GM12878 (cell line): ENCODE results near the gene PIP4K2A. TPM values are rescaled to one million over a fixed set of nuclear protein-coding genes. Genes with fewer than 3 reads are reported as not detected.

Source experiments
- ATAC-seq: fragments of 200-7000 bp; cut with Tn5 transposase; 3 replicates; pipeline ENCODE4 v1.9.1; 2020; ENCODE audit warnings: mild to moderate bottlenecking, moderate library complexity
- BruUV-seq: library from RNA; stranded (reverse); fragments of 400-500 nt; replicated peaks from 2 replicates; lab custom pipeline; 2021; lab: Mats Ljungman, UMichigan
- CTCF ChIA-PET: fragments of 300-600 bp; sonication (Branson Sonifier 250); formaldehyde crosslinking; extraction: SDS; loops from one replicate; lab custom pipeline; 2021; ENCODE audit warnings: inconsistent platforms; lab: Yijun Ruan, JAX
- POLR2A ChIA-PET: fragments of 350-600 bp; formaldehyde crosslinking; extraction: SDS; loops from one replicate; lab custom pipeline; 2021; ENCODE audit warnings: inconsistent platforms; lab: Charles Lee
- RAD21 ChIA-PET: fragments of 300-600 bp; sonication (Branson Sonifier 250); formaldehyde crosslinking; loops from one replicate; lab custom pipeline; 2023; ENCODE audit warnings: antibody characterized with exemption; ENCODE audit not compliant: unreplicated experiment; lab: Charles Lee
- SMC1A ChIA-PET: fragments of 300-600 bp; sonication (Branson Sonifier 250); formaldehyde crosslinking; loops from one replicate; lab custom pipeline; 2023; ENCODE audit not compliant: unreplicated experiment, uncharacterized antibody; lab: Charles Lee
- DNase-seq: peaks from one replicate; pipeline ENCODE4 v3.0.0-alpha.2; 2011; ENCODE audit warnings: low read depth, low spot score
- FAIRE-seq: peaks from 3 replicates; lab custom pipeline; 2011; peaks lifted over from hg19 to GRCh38; lab: Jason Lieb, UNC
- H2AFZ ChIP-seq: 2 replicates; pipeline ENCODE4 v1.6.0; 2011; ENCODE audit warnings: low read depth, low read length, control low read depth; ENCODE audit not compliant: control insufficient read depth
- H3K27ac ChIP-seq: 2 replicates; pipeline ENCODE4 v1.5.1; 2011; ENCODE audit warnings: control low read depth; ENCODE audit not compliant: control insufficient read depth, insufficient read depth
- H3K27me3 ChIP-seq, 2 experiments: replicated peaks in 1 of 2; 2 replicates each; pipeline versions ENCODE4 v1.6.0 to v1.6.1; 2011; ENCODE audit warnings: low read length in 1 of 2; ENCODE audit not compliant: control insufficient read depth in 2 of 2, insufficient read depth in 2 of 2
- H3K36me3 ChIP-seq, 2 experiments: 2 replicates each; pipeline ENCODE4 v1.5.1; 2011; ENCODE audit warnings: low read length in 1 of 2; ENCODE audit not compliant: control insufficient read depth in 2 of 2, insufficient read depth in 2 of 2
- H3K4me1 ChIP-seq: 2 replicates; pipeline ENCODE4 v1.6.1; 2011; ENCODE audit warnings: mild to moderate bottlenecking, low read length, moderate library complexity, mixed read lengths; ENCODE audit not compliant: control insufficient read depth, insufficient read depth
- H3K4me2 ChIP-seq: 2 replicates; pipeline ENCODE4 v1.6.0; 2011; ENCODE audit warnings: control low read depth; ENCODE audit not compliant: control insufficient read depth, insufficient read depth
- H3K4me3 ChIP-seq: fragments of 200-600 bp; sonication (generic); 2 replicates; pipeline ENCODE4 v1.5.1; 2016
- H3K79me2 ChIP-seq: 2 replicates; pipeline ENCODE4 v1.6.0; 2011; ENCODE audit warnings: low read length; ENCODE audit not compliant: control insufficient read depth, insufficient read depth
- H3K9ac ChIP-seq: 2 replicates; pipeline ENCODE4 v1.8.0; 2011; ENCODE audit warnings: low read length, control low read depth, mixed read lengths; ENCODE audit not compliant: control insufficient read depth, insufficient read depth
- H3K9me3 ChIP-seq: replicated peaks from 3 replicates; pipeline ENCODE4 v1.5.1; 2011; ENCODE audit warnings: mild to moderate bottlenecking, low read length; ENCODE audit not compliant: control insufficient read depth, insufficient read depth
- H4K20me1 ChIP-seq: 2 replicates; pipeline ENCODE4 v1.6.0; 2011; ENCODE audit not compliant: control insufficient read depth, insufficient read depth
- ATF7 ChIP-seq: fragments of 450-650 bp; IDR thresholded peaks from 2 replicates; pipeline ENCODE4 v1.6.1; 2016; ENCODE audit warnings: low read depth, mild to moderate bottlenecking
- CTCF ChIP-seq, 3 experiments: IDR thresholded peaks in 2 of 3; conservative IDR thresholded peaks in 1 of 3; 2 replicates each; pipeline ENCODE4 v1.5.1; 2011; ENCODE audit warnings: low read depth in 3 of 3, low read length in 3 of 3, mild to moderate bottlenecking in 3 of 3, control low read depth in 2 of 3, moderate library complexity in 2 of 3, inconsistent platforms in 1 of 3, mixed read lengths in 1 of 3; ENCODE audit not compliant: control insufficient read depth in 2 of 3, insufficient read depth in 1 of 3; ENCODE audit errors: extremely low read depth in 1 of 3
- FOXM1 ChIP-seq: IDR thresholded peaks from 2 replicates; pipeline ENCODE4 v1.6.1; 2012; ENCODE audit warnings: low read depth, mild to moderate bottlenecking, inconsistent platforms, low read length, moderate library complexity
- IKZF2 ChIP-seq, 2 experiments: fragments of 450-650 bp; IDR thresholded peaks; 2 replicates each; pipeline ENCODE4 v1.6.1; 2017; ENCODE audit warnings: mild to moderate bottlenecking in 2 of 2, moderate library complexity in 2 of 2
- MLLT1 ChIP-seq: fragments of 450-650 bp; IDR thresholded peaks from 2 replicates; pipeline ENCODE4 v1.6.1; 2016; ENCODE audit warnings: mild to moderate bottlenecking
- MTA2 ChIP-seq: fragments of 450-650 bp; IDR thresholded peaks from 2 replicates; pipeline ENCODE4 v1.6.1; 2016; ENCODE audit warnings: low read depth, mild to moderate bottlenecking, moderate library complexity
- NFIC ChIP-seq: IDR thresholded peaks from 2 replicates; pipeline ENCODE4 v1.6.1; 2012; ENCODE audit warnings: low read depth, mild to moderate bottlenecking, inconsistent platforms, low read length, moderate library complexity
- RAD51 ChIP-seq: fragments of 450-650 bp; IDR thresholded peaks from 2 replicates; pipeline ENCODE4 v1.6.1; 2016; ENCODE audit warnings: moderate library complexity, mild to moderate bottlenecking, inconsistent platforms
- RUNX3 ChIP-seq: IDR thresholded peaks from 2 replicates; pipeline ENCODE4 v1.6.1; 2012; ENCODE audit warnings: low read length, inconsistent platforms
- TARDBP ChIP-seq: IDR thresholded peaks from 2 replicates; pipeline ENCODE4 v1.6.1; 2016; ENCODE audit warnings: borderline replicate concordance
- ZZZ3 ChIP-seq: IDR thresholded peaks from 2 replicates; pipeline ENCODE4 v1.6.1; 2011; ENCODE audit warnings: low read depth; ENCODE audit not compliant: control insufficient read depth, insufficient read length
- WGBS: methylation state at CpG from one replicate; pipeline ENCODE4 v1.1.6; 2016; ENCODE audit warnings: low lambda C conversion rate; ENCODE audit not compliant: insufficient replicate concordance, insufficient coverage; ENCODE audit errors: missing lambda C conversion rate; 5-methylcytosine and 5-hydroxymethylcytosine counted together
- in situ Hi-C: fragments of 300-500 bp; cut with MboI; formaldehyde crosslinking; loops from 9 replicates; pipeline ENCODE4 v1.14.3; 2018; ENCODE audit warnings: mixed read lengths
- intact Hi-C: fragments of 100-400 bp; cut with micrococcal nuclease; formaldehyde crosslinking; loops from one replicate; pipeline ENCODE4 v1.14.2; 2022; ENCODE audit not compliant: unreplicated experiment
- polyA plus RNA-seq, 11 experiments: library from polyadenylated mRNA; depleted of rRNA in 4 of 11; unstranded in 6 of 11; stranded (reverse) in 5 of 11; fragments of >200 nt; fragmentation: Nextera tagmentation in 4 of 11; fragmentation: Illumina TruSeq in 1 of 11; extraction: Ambion mirVana in 4 of 11; extraction: Trizol in 1 of 11; gene quantifications; 1 replicate in 1 of 11; 2 replicates in 10 of 11; pipeline versions ENCODE4 v1.2.1 to v1.2.3, GENCODE V29; 2011 to 2016; ENCODE audit warnings: inconsistent platforms in 2 of 11, missing spikeins in 2 of 11, low read depth in 1 of 11
- total RNA-seq, 4 experiments: library from RNA; depleted of rRNA in 3 of 4; stranded (reverse); fragments of >200 nt in 3 of 4; fragmentation: Illumina TruSeq in 1 of 4; extraction: Trizol in 1 of 4; gene quantifications; 2 replicates each; pipeline versions ENCODE4 v1.2.1 to v1.2.3, GENCODE V29; 2013 to 2021

PIP4K2A gene
- total and polyA plus RNA-seq, 10 of the 15 experiments (the other 5 are each of a cell fraction or from before 2014, with no cell fraction given) = 54.3 to 139 (median 84.4) TPM

- peak overlapping the region; percentile 51 for H3K27ac ChIP-seq
- H2AFZ ChIP-seq = no peak overlapping the region
- H3K27me3 ChIP-seq = no peaks in the 10 kb centered on the region
- ChIA-PET SMC1A (interaction anchor here (0.6 to 8.8 kb wide), 18 partner anchors 8 to 133 kb away, joined by 3 to 172 read pairs (median 4); no protein-coding TSS in a partner anchor), POLR2A (interaction anchor here (0.6 to 2.2 kb wide), 9 partner anchors 9 to 202 kb away, joined by 3 to 10 read pairs (median 5); no protein-coding TSS in a partner anchor), CTCF (interaction anchor here (0.7 to 1.5 kb wide), 8 partner anchors 9 to 58 kb away, joined by 3 to 7 read pairs (median 4); no protein-coding TSS in a partner anchor), RAD21 (interaction anchor here (0.7 to 8.8 kb wide), 11 partner anchors 10 to 83 kb away, joined by 3 to 99 read pairs (median 4); no protein-coding TSS in a partner anchor)
- TF ChIP-seq FOXM1 = no peak
- no peak for TF ChIP-seq ZZZ3
- peak; percentile 60 for TF ChIP-seq ATF7
- no peak for TF ChIP-seq CTCF (IDR thresholded peaks at IDR 0.05 in 2 of 3, conservative IDR thresholded peaks at IDR 0.05 in 1 of 3; ENCODE audit: control insufficient read depth in 2 of 3, extremely low read depth in 1 of 3, insufficient read depth in 1 of 3, low read depth in 3 of 3, low read length in 3 of 3)
- peak; percentile 60; the same call in 1 of the 2 replicates for TF ChIP-seq MTA2
- TF ChIP-seq RAD51 = no peak
- TF ChIP-seq NFIC = peak; percentile 18; the same call in 1 of the 2 replicates
- no peak for TF ChIP-seq MLLT1
- peak in 1 of 2 experiments; percentile 23; a peak in 1 of 4 replicates for TF ChIP-seq IKZF2 (IDR thresholded peaks at IDR 0.05)
- TF ChIP-seq RUNX3 = peak; percentile 25; the same call in 1 of the 2 replicates
- TF ChIP-seq TARDBP = no peak
- no peaks in the 10 kb centered on the region for H3K9me3 ChIP-seq
- in situ Hi-C loops = no loop called here
- H3K9ac ChIP-seq = no peak overlapping the region
- BruUV-seq = no TSS peak
- H4K20me1 ChIP-seq = no peaks in the 10 kb centered on the region
- H3K79me2 ChIP-seq = peaks cover 95% of the 10 kb centered on the region
- FAIRE-seq = no peak
- peaks cover 0 to 3% of the 10 kb centered on the region in 2 experiments; a peak in 2 of 4 replicates for H3K36me3 ChIP-seq
- no peak for ATAC-seq
- H3K4me1 ChIP-seq = peaks cover 35% of the 10 kb centered on the region
- no peak for DNase-seq
- H3K4me2 ChIP-seq = peak overlapping the region; percentile 47; the same call in 1 of the 2 replicates
- intact Hi-C loops = no loop called here
- H3K4me3 ChIP-seq = no peak overlapping the region
- WGBS = 21% methylated on average over 2 of the region's 2 CpGs
Observed at GRCh38 chr10:22626784-22627183, 87.6 kb downstream of the PIP4K2A start.
